Stimulated activated naive CD8-positive, alpha-beta T cell treated with anti-CD3 and anti-CD28 coated beads, Interleukin-15, Interleukin-2, amounts not matched to agents 100 ng/mL and 50 ng/mL, for 24 hours (primary cell): ENCODE measurements around the gene GH1.
"Not testable (repeated sequence)": the region's sequence is repeated elsewhere in the genome, so short reads cannot be mapped to it uniquely, and the experiment has no call there.

Experiments used
- H3K27ac Mint-ChIP-seq: one replicate; pipeline ENCODE4 v1.8.0; 2021; ENCODE audit warnings: mild to moderate bottlenecking, mixed read lengths
- H3K27me3 Mint-ChIP-seq: one replicate; pipeline ENCODE4 v1.8.0; 2021; ENCODE audit warnings: mixed read lengths
- H3K36me3 Mint-ChIP-seq: one replicate; pipeline ENCODE4 v1.8.0; 2021; ENCODE audit warnings: low read depth, mixed read lengths
- H3K4me1 Mint-ChIP-seq: one replicate; pipeline ENCODE4 v1.8.0; 2021; ENCODE audit warnings: low read depth, mixed read lengths
- H3K4me3 Mint-ChIP-seq: one replicate; pipeline ENCODE4 v1.8.0; 2021; ENCODE audit warnings: mild to moderate bottlenecking, mixed read lengths
- H3K9me3 Mint-ChIP-seq: one replicate; pipeline ENCODE4 v1.8.0; 2021; ENCODE audit warnings: mixed read lengths

Gene GH1

DNA sequence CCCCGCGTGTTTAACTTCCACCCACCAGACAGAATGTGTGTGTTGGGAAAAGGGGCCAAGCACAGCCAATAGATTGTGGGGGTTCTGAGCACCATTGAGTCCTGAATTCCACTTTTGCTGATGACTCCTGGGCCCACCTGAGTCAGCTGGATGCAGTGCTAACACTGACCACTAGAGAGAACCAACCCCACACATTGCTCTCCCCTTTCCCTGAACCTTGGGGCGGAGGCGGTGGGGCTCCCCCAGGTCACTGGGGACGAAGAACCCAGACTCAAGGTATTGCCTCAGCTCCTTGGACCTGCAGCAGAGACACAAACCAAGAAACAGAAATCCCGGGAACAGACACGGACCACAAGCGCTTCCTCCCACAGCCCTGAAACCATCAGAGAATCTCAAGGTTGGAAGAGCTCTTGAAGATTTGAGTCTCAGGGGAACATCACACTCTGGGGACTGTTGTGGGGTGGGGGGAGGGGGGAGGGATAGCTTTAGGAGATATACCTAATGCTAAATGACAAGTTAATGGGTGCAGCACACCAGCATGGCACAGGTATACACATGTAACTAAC is 44.5 kb downstream of the GH1 start:
- H3K4me3 Mint-ChIP-seq, H3K4me1 Mint-ChIP-seq, H3K9me3 Mint-ChIP-seq, H3K36me3 Mint-ChIP-seq, H3K27ac Mint-ChIP-seq, H3K27me3 Mint-ChIP-seq: not testable (repeated sequence)

DNA sequence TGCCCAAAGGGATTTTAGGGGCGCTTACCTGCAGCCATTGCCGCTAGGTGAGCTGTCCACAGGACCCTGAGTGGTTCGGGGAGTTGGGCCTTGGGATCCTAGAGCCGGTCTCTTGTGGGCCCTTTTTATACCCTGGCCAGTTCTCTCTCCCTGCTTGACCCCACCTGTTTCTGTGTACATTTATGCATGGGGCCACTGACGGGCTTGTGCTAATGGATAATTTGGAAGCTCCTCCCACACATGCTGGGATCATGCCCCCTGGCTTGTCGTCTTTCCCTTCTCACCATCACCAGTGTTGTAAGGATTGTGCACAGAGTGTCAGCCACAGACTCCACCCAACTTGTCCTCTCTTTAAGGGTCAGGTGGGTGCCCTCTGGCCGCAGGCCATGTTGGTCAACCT is 45.1 kb downstream of the GH1 start, which contains the start of gene CSH2:
Gene CSH2 (minus strand): TSS at position 101 of the 400 bp plus-strand sequence. CDS start 63 bp downstream, at position 38.
- H3K27ac Mint-ChIP-seq, H3K27me3 Mint-ChIP-seq, H3K36me3 Mint-ChIP-seq, H3K9me3 Mint-ChIP-seq, H3K4me3 Mint-ChIP-seq, H3K4me1 Mint-ChIP-seq: not testable (repeated sequence)

DNA sequence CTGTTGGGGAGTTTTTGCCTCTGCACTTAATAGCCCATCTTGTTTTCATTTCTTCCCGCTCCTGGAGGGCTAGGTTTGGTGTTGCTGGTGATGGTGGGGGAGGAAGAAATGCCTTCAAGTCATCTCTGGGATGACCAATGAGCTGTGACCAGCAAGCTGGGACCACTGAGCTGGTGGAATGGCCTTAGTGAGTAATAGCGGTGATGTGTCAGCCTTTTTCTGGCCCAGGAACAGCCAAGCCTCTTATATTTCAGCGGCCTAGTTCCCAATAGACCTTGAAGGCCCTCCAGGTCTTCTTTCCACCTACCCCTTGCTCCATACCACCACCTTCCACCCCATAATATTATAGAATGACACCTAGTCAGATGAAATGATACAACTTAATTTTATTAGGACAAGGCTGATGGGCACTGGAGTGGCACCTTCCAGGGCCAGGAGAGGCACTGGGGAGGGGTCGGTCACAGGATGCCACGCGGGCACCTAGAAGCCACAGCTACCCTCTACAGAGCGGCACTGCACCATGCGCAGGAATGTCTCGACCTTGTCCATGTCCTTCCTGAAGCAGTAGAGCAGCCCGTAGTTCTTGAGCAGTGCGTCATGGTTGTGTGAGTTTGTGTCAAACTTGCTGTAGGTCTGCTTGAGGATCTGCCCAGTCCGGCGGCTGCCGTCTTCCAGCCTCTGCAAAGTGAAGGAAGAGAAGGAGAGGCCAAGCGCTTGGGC is 46.8 kb downstream of the GH1 start:
- H3K9me3 Mint-ChIP-seq, H3K27me3 Mint-ChIP-seq, H3K4me3 Mint-ChIP-seq, H3K36me3 Mint-ChIP-seq, H3K4me1 Mint-ChIP-seq, H3K27ac Mint-ChIP-seq: not testable (repeated sequence)

DNA sequence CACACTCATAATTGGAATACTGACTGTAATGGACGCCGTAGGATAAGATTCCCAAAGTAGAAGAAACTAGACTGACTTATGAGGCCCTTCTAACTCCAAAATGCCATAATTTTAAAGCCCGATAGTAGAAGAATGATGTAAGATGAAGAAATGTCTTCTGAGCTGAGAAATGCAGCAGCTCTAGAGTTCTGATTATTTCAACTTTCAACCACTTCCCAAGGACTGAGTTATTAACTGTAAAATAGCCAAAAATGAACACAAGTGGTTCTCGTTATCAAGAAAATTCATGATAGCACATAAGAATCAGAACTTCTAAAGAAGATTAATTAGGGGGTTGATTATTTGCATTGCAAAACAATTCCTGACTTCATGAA is 48.4 kb downstream of the GH1 start:
- H3K27me3 Mint-ChIP-seq, H3K4me3 Mint-ChIP-seq, H3K9me3 Mint-ChIP-seq, H3K36me3 Mint-ChIP-seq, H3K4me1 Mint-ChIP-seq, H3K27ac Mint-ChIP-seq: not testable (repeated sequence)

DNA sequence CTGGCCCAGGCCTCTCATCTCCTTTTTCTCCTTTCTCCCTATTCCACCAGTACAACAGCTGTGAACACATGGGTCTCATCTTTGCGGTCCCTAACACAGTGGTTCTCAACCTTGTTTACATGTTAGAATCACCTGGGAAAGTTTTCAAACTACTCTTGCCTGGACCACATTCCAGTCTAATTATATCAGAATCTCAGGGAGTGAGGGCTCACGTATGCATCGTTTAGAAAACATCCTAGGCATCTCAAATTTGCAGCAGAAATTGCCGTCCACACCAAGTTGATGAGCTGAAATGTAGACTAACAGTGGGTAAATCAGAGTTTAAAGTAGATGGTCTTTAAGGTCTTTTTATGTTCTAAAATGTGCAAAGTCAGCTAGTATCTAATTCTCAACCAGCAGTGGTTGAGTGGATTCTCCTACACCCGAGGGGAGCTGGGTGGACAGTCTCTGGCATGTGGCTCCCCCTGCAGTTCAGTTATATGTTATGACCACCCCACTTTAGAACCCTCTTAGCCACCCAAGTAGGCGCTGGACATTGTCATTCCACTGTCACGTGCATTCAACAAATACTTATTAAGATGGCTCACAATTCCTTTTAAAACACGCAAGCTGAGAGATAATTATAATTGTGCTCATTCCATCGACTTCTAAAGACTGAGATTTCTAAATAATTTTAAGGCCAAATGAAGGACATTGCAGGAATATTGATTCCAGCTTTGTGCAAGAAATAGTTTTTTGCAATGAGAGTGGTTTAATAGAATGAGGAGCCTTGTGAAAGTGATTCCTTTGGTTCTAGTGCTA is 48.9 kb downstream of the GH1 start:
- not testable (repeated sequence) for H3K4me1 Mint-ChIP-seq, H3K27ac Mint-ChIP-seq, H3K4me3 Mint-ChIP-seq, H3K9me3 Mint-ChIP-seq, H3K27me3 Mint-ChIP-seq, H3K36me3 Mint-ChIP-seq
